Stimulated activated CD8-positive, alpha-beta memory T cell treated with anti-CD3 and anti-CD28 coated beads, Interleukin-15, amount 100 ng/mL, for 48 hours (primary cell): Measurements from ENCODE around the gene ARHGAP42.

Experiments used
- DNase-seq, 2 donors: peaks; one replicate each; pipeline ENCODE4 v3.0.0-alpha.2; 2020; ENCODE audit warnings: low read depth in 2 of 2

ARHGAP42 gene

GRCh38 chr11:101022256-101022655, 335.2 kb downstream of the ARHGAP42 start:
- no peak for DNase-seq

- no peak for DNase-seq
Observed at GRCh38 chr11:101028644-101029043, 341.6 kb downstream of the ARHGAP42 start.

- DNase-seq = no peak
Observed at GRCh38 chr11:101030015-101030414, 342.9 kb downstream of the ARHGAP42 start.

GRCh38 chr11:101030692-101031091, 343.6 kb downstream of the ARHGAP42 start:
- DNase-seq = no peak

- DNase-seq = no peak
Observed at GRCh38 chr11:101031713-101032112, 344.6 kb downstream of the ARHGAP42 start.

- DNase-seq = no peak
Observed at GRCh38 chr11:101032991-101033390, 345.9 kb downstream of the ARHGAP42 start.

GRCh38 chr11:101034076-101034475, 347.0 kb downstream of the ARHGAP42 start:
- no peak for DNase-seq

GRCh38 chr11:101035872-101036271, 348.8 kb downstream of the ARHGAP42 start:
- no peak for DNase-seq
